Activated CD8-positive, alpha-beta memory T cell treated with anti-CD3 and anti-CD28 coated beads, Interleukin-2, amount 50 U/mL, for 1 hour (primary cell): ENCODE results near the gene TRIM25.

Experiments used
- DNase-seq: peaks from one replicate; pipeline ENCODE4 v3.0.0-alpha.2; 2020; ENCODE audit errors: extremely low read depth

The TRIM25 gene

GRCh38 chr17:56866076-56866475, 47.8 kb downstream of the TRIM25 start:
- DNase-seq: no peak

- DNase-seq: no peak
These were observed 49.9 kb downstream of the TRIM25 start for GRCh38 chr17:56863974-56864373.

GRCh38 chr17:56861899-56862298, 52.0 kb downstream of the TRIM25 start:
- no peak for DNase-seq

- no peak for DNase-seq
These were observed 62.8 kb downstream of the TRIM25 start for GRCh38 chr17:56851008-56851407.

GRCh38 chr17:56850591-56850990, 63.3 kb downstream of the TRIM25 start:
- DNase-seq: no peak

- DNase-seq: no peak
These were observed 64.7 kb downstream of the TRIM25 start for GRCh38 chr17:56849131-56849530.

GRCh38 chr17:56847106-56847505, 66.7 kb downstream of the TRIM25 start:
- DNase-seq: no peak

- DNase-seq: no peak
These were observed 67.9 kb downstream of the TRIM25 start for GRCh38 chr17:56845934-56846333.

GRCh38 chr17:56842577-56842976, 71.3 kb downstream of the TRIM25 start:
- DNase-seq: no peak

- DNase-seq: no peak
These were observed 75.2 kb downstream of the TRIM25 start for GRCh38 chr17:56838687-56839086.
